HG03159 (cell line): Measurements from ENCODE around the gene GRAMD2B.
"Not testable (repeated sequence)": the region's sequence is repeated elsewhere in the genome, so short reads cannot be mapped to it uniquely, and the experiment has no call there.

Experiments
- ATAC-seq: cut with Tn5 transposase; IDR thresholded peaks from one replicate; pipeline ENCODE4 v1.9.1; 2021; ENCODE audit warnings: mild to moderate bottlenecking, moderate library complexity; ENCODE audit not compliant: unreplicated experiment

The GRAMD2B gene

DNA sequence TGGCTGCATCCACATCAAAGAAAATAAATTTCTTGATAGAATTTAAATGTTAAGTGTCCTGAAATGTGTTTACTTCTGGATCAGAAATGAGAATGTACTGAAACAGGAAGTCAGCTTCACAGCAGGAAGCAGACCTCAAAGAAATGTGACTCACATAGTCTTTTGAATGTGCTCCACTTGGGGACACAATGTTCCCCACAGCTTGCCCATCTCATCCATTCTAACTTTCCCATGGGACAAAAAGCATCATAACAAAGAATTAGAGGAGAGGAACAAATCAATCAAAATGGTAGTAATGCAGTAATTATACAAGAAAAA, 85.7 kb downstream of the GRAMD2B start:
- ATAC-seq: no peak

DNA sequence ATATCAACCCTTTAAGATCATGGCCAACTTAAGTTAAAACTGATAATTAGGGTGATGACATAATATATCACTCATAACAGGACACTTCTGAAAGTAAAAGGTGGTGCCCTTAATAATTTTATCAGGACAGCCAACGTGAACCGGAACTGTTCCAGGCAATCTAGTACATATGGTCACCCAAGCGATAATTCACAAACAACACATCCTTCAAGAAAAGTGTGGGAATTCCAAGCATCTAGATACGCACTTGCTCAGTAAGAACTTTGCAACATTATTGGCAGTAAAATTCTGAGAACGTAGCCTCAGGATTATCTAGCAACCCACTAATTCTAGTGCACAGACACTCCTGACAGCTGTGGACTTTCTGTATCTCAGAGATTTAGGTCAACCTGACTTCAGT, 86.1 kb downstream of the GRAMD2B start:
- ATAC-seq: no peak

DNA sequence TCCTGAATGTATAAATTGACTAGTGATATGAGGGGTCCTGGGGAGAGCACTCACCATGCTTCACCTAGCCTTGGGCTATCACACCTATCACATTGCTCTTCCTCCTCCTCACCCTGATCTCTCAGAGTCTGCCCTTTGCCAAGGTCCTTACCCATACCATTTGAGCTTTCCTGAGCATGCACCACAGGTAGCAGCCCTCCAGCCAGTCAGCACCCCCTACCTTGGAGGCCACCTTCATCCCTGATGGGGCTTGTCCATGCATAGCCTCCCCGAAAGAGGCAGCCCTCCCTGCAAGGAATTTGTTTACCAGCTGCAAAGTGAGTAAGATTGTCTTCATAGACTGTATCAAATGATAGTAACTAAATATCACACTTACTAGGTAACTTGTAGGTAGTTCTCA, 88.8 kb downstream of the GRAMD2B start:
- ATAC-seq: no peak

DNA sequence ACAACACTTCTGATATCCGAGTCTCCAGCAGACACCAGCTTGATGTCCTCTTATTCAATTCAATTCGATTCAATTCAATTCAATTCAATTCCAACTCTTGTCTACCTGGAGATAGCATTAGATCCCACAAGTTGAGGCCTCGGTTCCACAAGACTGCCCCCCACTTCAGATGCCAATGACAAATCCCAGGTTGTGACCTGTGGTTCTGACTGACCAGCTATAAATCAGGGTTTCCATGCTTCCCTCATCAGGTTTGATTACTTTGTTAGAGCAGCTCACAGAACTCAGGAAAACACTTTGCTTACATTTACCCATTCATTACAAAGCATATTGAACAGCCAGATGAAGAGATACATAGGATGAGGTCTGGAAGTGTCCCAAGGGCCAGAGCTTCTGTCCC, 89.2 kb downstream of the GRAMD2B start:
- no peak for ATAC-seq

GRCh38 chr5:126513302-126513701, 90.1 kb downstream of the GRAMD2B start:
- no peak for ATAC-seq

DNA sequence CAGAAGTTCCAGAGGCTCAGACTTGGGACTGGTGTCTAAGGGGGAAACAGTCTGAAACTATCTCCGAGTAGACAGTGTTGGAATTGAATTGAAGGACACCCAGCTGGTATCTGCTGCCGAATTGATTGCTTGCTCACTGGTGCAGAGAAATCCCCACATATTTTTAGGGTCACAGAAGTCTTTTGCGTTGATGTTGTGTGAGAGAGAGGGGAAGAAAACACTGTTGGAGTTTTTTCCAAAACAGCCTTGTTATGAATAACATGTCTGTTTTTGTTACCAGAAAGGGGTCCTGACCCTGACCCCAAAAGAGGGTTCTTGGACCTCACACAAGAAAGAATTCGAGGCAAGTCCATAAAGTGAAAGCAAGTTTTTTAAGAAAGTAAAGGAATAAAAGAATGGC, 90.5 kb downstream of the GRAMD2B start:
- ATAC-seq: no peak

GRCh38 chr5:126514131-126514557, 90.9 kb downstream of the GRAMD2B start:
- no peak for ATAC-seq

DNA sequence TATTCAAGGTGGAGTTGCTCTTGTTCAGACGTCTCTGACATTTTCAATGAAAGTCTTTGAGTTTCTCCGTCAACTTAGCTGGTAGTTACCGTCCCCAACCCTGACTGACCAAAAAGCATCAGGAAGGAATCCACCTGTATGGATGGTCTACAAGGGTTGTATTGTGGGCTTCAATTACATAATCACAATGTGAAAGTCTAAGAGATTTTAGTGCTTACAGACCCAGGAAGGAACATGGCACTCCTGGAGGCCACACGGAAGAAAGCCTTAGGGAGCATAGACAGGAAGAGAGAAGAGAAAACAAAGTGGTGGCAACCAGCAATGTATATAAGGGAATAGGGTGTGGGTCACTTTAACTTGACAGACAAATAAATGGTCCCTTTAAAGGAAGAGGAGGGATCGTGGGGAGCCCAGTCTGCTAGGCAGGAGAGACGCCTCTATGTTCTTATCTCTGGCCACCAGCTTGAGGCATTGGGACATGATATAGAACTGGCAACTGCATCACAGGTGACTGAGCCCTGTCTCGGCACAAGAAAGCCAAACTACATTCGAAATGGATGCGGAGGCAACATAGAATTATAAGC, 91.4 kb downstream of the GRAMD2B start:
- ATAC-seq: no peak

DNA sequence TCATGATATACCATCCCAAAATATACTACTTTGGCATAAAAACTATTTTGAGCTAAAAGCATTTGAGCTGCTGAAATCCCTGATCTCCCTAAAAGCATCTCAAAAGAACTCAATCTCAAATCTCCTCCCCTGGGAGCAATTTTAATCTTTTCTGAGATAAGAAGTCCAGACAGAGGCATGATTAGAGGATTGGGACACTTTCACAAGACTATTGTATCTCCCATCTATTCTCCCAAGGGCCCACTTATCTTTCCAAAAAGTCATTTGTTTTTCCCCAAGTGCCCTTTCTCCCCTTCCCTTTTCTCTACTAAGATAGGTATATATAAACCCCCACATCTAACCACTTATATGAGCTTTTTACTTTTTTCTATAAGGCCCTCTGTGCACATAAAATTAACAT, 92.1 kb downstream of the GRAMD2B start:
- ATAC-seq: no peak

GRCh38 chr5:126516133-126516532, 92.9 kb downstream of the GRAMD2B start:
- no peak for ATAC-seq

GRCh38 chr5:126516852-126517251, 93.6 kb downstream of the GRAMD2B start:
- ATAC-seq: no peak

DNA sequence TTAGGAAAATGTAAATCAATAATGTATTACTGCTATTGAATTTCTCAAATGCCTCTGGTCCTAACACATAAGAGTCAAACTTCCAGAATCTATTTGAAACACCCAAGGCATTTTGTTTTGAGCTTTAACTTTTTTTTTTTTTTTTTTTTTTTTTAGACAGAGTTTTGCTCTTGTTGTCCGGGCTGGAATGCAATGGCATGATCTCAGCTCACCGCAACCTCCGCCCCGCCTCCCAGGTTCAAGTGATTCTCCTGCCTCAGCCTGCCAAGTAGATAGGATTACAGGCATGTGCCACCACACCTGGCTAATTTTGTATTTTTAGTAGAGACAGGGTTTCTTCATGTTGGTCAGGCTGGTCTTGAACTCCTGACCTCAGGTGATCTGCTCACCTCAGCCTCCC, 96.0 kb downstream of the GRAMD2B start:
- not testable (repeated sequence) for ATAC-seq

- no peak for ATAC-seq
These were observed 96.7 kb downstream of the GRAMD2B start for GRCh38 chr5:126519637-126520592.

GRCh38 chr5:126520593-126520953, 97.4 kb downstream of the GRAMD2B start:
- ATAC-seq: no peak

- ATAC-seq: no peak
These were observed 97.9 kb downstream of the GRAMD2B start for GRCh38 chr5:126521130-126521529.

DNA sequence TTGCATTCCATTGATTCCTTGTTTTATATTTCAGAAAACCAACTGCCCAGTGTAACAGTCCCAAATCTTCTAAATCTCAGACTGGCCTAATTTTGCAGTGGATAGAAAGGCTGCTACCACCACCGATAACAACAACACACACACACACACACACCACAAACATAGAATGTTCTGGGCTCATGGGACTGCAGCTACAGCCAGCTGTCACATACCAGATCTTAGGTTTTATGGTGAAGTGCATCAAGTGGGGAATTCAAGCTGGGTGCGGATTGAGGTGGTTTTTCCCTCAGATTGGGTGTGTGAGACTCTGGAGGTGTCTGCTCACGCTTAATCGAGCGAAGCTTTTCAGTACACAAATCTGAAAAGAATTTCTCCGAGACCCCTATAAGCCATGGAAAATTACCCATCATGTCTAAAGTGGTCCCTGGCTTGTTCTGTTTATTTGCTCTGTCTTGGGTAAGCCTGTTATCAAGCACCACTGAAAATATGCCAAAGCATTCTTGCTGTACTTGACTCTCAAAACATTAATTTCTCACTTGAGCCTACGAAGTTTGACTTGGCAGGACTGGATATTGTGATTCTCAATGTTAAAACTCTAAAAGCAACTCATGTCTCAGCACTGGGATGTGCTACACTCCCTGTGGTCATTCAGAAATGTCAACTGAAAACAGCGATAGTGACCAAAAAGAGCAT, 100.8 kb downstream of the GRAMD2B start:
- no peak for ATAC-seq

GRCh38 chr5:126525630-126526245, 102.5 kb downstream of the GRAMD2B start:
- no peak for ATAC-seq

DNA sequence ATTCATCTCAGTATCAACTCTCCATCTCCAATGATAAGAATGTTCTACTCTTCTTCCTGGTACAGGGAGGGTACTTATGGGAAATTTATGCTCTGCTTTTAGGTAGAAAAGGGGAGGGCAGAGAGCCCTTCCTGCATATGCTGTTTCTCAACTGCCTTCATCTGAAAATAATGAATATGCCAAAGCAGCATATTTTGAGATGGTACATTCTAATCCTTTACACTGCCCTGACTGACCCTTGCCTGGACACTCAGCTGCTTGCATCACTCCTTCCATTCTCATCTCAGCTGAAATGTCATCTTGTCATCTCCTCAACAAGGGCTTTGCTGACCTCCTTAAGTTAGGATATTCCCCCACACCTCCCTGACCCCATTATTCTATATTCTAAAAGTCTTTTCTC, 103.3 kb downstream of the GRAMD2B start:
- no peak for ATAC-seq

DNA sequence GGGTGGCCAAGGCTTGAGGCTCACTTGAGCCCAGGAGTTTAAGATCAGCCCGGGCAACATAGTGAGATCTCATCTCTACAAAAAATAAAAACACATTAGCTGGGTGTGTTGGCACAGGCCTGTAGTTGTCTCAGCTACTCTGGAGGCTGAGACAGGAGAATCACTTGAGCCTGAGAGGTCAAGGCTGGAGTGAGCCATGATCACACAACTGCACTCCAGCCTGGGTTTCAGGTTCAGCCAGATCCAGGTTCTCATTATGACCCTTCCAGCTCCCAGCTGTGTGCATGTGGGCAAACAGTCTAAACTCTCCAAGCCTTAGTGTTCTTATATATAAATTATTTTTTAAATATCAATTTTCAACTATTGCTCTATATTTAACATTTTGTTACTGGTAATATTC, 103.9 kb downstream of the GRAMD2B start:
- ATAC-seq: no peak

GRCh38 chr5:126527892-126528291, 104.7 kb downstream of the GRAMD2B start:
- ATAC-seq: no peak

- no peak for ATAC-seq
These were observed 108.4 kb downstream of the GRAMD2B start for GRCh38 chr5:126531543-126532120.
